IPS DF 19.7 (cell line): ENCODE results near the gene MBD5.

Experiments
- DNase-seq: peaks from one replicate; pipeline ENCODE4 v3.0.0-alpha.2; 2013; ENCODE audit warnings: low read depth, low spot score

MBD5 gene

DNA sequence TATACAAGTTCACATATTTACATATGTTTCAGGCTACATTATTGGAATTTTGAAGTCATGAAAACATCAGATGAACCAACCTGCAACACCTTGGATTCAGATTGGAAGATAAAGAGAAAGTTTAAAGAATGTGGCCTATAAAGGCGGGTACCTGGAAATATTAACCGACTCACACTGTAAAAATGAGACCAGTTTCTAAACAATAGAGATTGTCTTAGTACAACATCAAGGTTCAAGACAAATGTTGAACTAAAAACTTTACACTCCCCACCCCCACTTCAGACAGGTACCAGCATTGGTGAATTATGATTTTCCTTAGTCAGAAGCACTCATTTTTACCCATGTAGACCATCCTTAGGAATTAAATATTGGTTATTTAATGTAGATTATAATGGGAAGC lies 437.3 kb downstream of the MBD5 start:
- no peak for DNase-seq

- DNase-seq, result no peak
Observed at GRCh38 chr2:148459377-148459778, 438.5 kb downstream of the MBD5 start.

DNA sequence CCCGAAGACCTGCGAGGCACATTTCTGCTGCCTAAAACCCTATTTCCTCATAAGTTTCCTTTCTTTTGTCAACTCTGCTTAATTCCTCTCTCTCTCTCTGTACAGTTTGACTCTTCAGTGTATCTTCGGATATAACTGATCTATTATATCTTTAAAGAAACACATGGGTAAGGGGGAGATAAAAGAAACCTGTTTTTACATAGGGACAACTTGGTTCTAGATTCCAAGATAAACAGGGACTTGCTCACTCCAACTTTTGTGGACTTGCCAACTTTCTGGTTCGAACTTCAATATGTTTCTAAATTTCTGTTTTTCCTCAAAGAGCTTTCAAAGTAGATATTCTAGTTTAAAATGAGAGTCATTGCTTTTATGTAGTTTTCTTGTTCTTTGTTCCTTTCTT lies 441.0 kb downstream of the MBD5 start:
- no peak for DNase-seq

DNA sequence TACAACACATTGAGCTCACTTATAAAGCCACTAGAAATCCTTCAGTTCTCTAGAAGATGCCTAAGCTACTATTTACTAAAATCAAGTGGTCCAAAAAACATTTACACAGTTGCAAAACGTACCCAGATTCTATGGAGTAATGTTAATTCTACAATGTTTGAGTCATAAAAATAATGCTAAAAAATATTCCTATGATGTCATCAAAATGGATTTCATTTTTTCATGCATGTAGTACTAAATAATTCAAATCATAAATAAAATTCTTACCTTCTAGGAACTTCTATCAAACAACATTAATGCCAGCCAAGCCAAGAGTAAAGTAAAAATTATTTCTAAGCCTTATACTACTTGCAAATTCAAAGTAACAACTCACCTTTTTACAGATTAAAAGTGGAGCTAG lies 454.7 kb downstream of the MBD5 start:
- DNase-seq, result no peak

DNA sequence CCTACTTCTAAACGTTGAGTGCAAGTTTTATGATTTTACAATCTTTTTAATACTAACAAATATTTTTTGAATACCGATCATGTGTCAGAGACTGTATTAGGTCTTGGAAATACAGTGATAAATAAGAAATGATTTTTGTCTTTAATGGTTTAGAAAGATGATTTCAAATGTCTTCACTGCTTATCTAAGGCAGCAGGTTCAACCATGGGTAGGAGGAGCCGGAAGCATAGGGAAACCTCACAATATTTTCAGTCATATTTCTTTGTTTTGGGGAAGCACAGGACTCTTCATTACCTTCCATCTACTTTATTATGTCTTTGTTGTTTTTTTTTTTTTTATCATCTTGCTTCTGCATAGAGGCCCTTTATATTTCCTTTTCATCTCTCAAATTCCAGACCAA lies 458.5 kb downstream of the MBD5 start:
- no peak for DNase-seq

GRCh38 chr2:148483665-148484064 lies 462.8 kb downstream of the MBD5 start:
- no peak for DNase-seq

GRCh38 chr2:148484066-148484465 lies 463.2 kb downstream of the MBD5 start:
- no peak for DNase-seq

- no peak for DNase-seq
Observed at GRCh38 chr2:148486655-148487054, 465.8 kb downstream of the MBD5 start.

DNA sequence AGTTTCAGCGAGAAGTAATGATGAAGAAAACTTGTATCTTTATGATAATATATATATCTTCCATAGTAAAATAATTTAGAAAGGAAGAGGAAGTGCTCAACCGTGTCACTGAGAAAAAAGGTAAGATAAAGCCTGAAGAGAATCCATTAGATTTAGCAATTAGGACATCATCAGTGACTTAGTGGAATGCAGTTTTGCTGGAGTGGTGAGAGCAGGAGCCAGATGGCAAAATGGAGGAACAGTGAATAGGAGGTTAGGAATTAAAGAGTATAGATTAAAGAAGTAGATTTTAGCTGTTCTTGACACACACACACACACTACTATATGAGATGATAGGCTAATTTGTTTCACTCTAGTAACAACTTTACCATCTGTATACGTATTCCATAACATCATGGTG lies 466.5 kb downstream of the MBD5 start:
- no peak for DNase-seq

- no peak for DNase-seq
Observed at GRCh38 chr2:148490840-148491439, 470.0 kb downstream of the MBD5 start.

GRCh38 chr2:148493822-148494563 lies 473.1 kb downstream of the MBD5 start:
- DNase-seq, result no peak

DNA sequence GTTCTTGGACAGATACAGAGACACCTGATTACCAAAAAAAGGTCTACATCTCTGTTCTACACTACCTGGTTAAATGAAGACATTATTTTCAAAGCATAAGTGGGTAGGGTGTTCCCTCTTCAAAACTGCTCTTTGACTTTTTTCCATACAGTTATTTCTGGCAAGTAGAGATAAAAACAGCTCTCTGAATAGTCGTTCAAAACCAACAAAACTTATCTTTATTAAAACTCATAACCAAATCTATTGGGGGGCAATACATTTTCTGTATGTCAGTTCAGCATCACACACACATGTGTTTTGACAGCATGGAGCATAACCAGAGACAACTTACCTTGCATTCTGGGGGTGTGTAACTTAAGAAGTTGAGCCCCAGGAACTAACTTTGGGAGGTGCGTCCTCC lies 474.7 kb downstream of the MBD5 start:
- no peak for DNase-seq

DNA sequence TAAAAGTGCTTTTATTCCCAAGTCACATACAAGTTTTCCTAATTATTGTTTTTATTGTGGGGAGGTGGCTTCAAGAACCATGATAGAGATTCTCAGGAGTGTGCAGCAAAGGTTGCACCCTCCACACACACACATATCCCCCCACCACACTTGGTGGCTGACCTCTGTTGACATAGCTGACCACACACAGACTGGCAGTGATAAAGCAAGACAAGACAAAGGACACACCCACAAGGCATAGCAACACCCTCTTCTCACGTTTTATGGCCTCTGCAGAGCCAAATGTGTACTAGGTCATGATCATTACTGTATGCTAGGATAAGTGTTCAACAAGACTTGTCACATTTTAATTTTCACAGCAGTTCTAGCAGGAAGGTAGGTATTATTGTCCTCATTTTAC lies 480.7 kb downstream of the MBD5 start:
- DNase-seq, result no peak

- DNase-seq, result no peak
Observed at GRCh38 chr2:148503516-148503915, 482.6 kb downstream of the MBD5 start.

GRCh38 chr2:148507970-148508369 lies 487.1 kb downstream of the MBD5 start:
- no peak for DNase-seq

DNA sequence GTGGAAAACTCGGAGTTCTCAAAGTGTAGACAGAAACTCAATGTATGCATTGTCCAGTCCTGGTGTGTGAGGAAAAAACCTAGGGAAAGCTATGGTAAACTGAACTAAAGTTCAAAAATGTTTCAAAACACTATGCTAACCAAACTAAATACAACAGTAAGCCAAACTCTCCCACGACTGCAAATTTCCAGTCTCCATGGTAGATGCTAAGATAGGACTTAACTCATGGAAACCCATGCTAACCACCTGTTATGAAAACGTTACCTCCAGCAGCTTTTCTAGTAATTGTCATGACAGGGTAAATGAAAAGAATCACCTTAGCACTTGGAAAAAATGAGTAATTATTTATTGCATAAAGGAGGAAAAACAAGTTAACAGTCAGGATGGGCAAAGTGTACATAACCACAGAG lies 488.0 kb downstream of the MBD5 start:
- DNase-seq, result no peak

DNA sequence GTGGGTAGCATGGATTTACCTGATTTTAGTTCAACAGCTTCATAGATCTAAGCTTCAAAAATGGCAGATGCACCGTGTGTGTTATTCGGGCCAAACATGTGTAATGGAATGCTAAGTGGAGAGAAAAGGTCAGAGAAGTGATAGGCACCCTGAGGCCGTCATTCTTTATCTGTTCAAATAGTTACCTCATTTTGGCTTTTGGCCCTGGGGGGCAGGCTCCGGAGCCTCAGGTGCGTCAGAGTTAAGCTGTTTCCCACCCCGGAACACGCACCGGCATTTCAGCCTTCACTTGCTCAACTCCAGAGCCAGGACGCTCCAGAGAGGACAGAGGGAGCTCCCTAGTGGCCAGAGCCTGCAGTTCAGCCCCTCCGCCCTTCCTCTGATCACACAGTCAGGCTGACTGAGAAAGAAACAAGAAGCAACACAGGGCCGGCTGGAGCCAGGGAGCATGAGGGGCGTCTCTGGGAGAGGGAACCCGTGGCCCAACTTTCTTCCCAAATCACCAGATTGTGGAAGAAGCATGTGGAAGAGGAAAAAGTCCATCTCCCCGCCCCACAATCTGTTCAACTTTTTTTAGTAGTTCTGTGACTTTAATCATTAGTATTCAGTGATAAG lies 488.5 kb downstream of the MBD5 start:
- DNase-seq, result peak; percentile 59

DNA sequence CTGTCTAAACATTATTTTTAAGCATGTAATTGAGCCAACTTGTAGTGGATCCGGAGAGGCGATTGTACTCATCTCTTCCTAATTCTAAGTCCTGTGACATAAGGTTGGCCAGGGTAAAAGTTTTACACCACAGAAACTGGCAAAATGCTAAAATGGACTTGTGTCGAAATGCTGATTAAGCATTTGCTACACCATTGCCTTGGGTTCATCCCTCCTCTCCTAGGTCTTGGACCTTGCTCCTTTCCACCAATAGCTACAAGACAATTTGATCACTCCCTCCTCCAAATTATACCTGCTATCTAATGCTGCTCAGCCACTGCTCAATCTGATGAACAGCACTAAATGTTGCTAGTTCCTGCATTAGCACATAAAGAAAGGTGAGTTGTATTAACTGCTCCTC lies 491.0 kb downstream of the MBD5 start:
- DNase-seq, result no peak

- DNase-seq, result no peak
Observed at GRCh38 chr2:148512501-148512900, 491.6 kb downstream of the MBD5 start.

- DNase-seq, result no peak
Observed at GRCh38 chr2:148513427-148513826, 492.5 kb downstream of the MBD5 start.

DNA sequence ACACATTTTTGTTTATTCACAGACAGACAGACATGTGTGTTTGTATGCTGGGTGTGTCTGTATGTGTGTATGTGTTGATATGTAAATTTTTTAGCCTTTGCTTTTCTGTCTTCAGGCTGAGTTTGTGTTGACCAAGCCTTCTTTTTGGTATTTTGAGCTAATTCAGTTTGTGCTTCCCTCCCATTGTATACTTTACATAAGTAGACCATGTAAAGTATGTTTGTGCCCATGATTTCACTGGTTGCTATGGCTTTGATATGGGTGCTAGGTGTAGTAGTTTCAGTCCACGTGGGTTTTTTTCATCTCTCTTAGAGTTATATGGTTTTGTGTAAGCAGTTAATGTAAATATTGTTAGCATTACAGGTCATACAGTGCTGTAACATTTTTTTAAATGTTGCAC lies 494.2 kb downstream of the MBD5 start:
- no peak for DNase-seq

DNA sequence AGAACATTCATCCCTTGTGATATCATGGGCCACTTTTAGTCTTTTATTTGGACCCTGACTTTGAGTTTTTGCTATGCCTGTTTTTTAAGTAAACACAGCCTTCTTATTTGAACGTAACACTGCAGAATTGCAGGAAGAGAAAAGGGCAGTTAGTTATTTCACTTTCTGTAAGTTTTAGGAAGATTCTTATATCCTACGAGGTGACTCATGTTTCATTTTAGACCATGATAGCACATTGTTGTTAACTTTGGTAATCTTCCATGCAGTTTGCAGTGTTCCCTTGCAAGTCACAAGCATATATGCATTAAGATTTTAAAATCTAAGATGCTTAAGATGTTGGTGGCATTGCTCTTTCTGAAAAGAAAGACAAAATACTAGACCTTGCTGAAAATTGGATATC lies 495.1 kb downstream of the MBD5 start:
- DNase-seq, result no peak

DNA sequence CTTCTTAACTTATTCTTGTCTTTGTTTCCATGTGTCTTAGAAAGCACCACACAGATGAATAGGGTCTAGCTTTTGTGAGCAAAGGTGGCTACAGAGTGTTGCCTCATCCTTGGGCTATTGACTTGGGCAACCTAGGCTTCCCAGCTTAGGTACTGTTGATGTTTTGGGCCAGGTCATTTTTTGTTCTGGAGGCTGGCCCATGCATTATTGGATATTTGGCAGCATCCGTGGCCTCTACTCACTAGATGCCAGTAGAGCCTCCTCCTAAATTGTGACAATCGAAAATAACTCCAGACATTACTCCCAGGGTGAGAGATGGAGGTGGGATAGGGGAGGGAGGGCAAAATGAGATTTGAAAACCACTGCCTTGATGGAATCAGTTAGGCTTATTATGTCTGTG lies 496.4 kb downstream of the MBD5 start:
- no peak for DNase-seq
